Stomach (tissue), 4 donors: ENCODE data around the gene OR52H1.

Source experiments
- POLR2A ChIP-seq, 4 donors: fragments of 450-650 bp; IDR thresholded peaks; one replicate each; pipeline ENCODE4 v1.6.1; 2016; ENCODE audit warnings: antibody characterized with exemption in 4 of 4, control low read depth in 2 of 4, mild to moderate bottlenecking in 1 of 4, moderate library complexity in 1 of 4
- TF ChIP-seq, protein P1 (sequence below), 7 experiments: fragments of 450-650 bp in 4 of 7; fragments of 200-600 bp in 3 of 7; sonication (generic) in 3 of 7; IDR thresholded peaks; one replicate each; pipeline ENCODE4 v1.5.1; 2016 to 2019; ENCODE audit warnings: antibody characterized with exemption in 7 of 7, control low read depth in 2 of 7, mild to moderate bottlenecking in 1 of 7

DNA sequence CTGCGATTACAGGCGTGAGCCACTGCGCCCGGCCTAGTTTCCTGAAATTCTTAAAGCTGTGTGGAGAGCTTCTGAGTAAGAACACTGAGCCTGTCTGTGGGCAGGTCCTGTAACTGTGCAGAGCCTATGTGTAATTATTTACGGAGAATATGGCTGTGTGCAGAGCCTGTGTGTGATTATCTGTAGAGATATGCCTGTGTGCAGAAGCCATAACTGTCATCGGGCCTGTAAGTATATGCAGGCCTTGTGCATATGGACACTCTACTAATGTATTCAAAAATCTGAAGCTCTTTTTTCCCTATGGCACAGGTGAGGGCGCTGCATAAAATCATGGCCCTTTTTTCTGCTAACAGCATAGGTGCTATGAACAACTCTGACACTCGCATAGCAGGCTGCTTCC, 32.2 kb upstream of the OR52H1 start, which contains the start of gene OR52B6:
- no peak for TF ChIP-seq POLR2A (IDR thresholded peaks at IDR 0.05)
- TF ChIP-seq, protein P1, sequence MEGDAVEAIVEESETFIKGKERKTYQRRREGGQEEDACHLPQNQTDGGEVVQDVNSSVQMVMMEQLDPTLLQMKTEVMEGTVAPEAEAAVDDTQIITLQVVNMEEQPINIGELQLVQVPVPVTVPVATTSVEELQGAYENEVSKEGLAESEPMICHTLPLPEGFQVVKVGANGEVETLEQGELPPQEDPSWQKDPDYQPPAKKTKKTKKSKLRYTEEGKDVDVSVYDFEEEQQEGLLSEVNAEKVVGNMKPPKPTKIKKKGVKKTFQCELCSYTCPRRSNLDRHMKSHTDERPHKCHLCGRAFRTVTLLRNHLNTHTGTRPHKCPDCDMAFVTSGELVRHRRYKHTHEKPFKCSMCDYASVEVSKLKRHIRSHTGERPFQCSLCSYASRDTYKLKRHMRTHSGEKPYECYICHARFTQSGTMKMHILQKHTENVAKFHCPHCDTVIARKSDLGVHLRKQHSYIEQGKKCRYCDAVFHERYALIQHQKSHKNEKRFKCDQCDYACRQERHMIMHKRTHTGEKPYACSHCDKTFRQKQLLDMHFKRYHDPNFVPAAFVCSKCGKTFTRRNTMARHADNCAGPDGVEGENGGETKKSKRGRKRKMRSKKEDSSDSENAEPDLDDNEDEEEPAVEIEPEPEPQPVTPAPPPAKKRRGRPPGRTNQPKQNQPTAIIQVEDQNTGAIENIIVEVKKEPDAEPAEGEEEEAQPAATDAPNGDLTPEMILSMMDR (IDR thresholded peaks at IDR 0.05), result no peak
